GM12878 (cell line): Measurements from ENCODE around the gene CSAD. TPM values are rescaled to one million over a fixed set of nuclear protein-coding genes. Genes with fewer than 3 reads are reported as not detected.

ENCODE experiments used
- ATAC-seq: fragments of 200-7000 bp; cut with Tn5 transposase; 3 replicates; pipeline ENCODE4 v1.9.1; 2020; ENCODE audit warnings: mild to moderate bottlenecking, moderate library complexity
- BruUV-seq: library from RNA; stranded (reverse); fragments of 400-500 nt; replicated peaks from 2 replicates; lab custom pipeline; 2021; lab: Mats Ljungman, UMichigan
- CTCF ChIA-PET: fragments of 300-600 bp; sonication (Branson Sonifier 250); formaldehyde crosslinking; extraction: SDS; loops from one replicate; lab custom pipeline; 2021; ENCODE audit warnings: inconsistent platforms; lab: Yijun Ruan, JAX
- POLR2A ChIA-PET: fragments of 350-600 bp; formaldehyde crosslinking; extraction: SDS; loops from one replicate; lab custom pipeline; 2021; ENCODE audit warnings: inconsistent platforms; lab: Charles Lee
- RAD21 ChIA-PET: fragments of 300-600 bp; sonication (Branson Sonifier 250); formaldehyde crosslinking; loops from one replicate; lab custom pipeline; 2023; ENCODE audit warnings: antibody characterized with exemption; ENCODE audit not compliant: unreplicated experiment; lab: Charles Lee
- SMC1A ChIA-PET: fragments of 300-600 bp; sonication (Branson Sonifier 250); formaldehyde crosslinking; loops from one replicate; lab custom pipeline; 2023; ENCODE audit not compliant: unreplicated experiment, uncharacterized antibody; lab: Charles Lee
- DNase-seq: peaks from one replicate; pipeline ENCODE4 v3.0.0-alpha.2; 2011; ENCODE audit warnings: low read depth, low spot score
- FAIRE-seq: peaks from 3 replicates; lab custom pipeline; 2011; peaks lifted over from hg19 to GRCh38; lab: Jason Lieb, UNC
- H2AFZ ChIP-seq: 2 replicates; pipeline ENCODE4 v1.6.0; 2011; ENCODE audit warnings: low read depth, low read length, control low read depth; ENCODE audit not compliant: control insufficient read depth
- H3K27ac ChIP-seq: 2 replicates; pipeline ENCODE4 v1.5.1; 2011; ENCODE audit warnings: control low read depth; ENCODE audit not compliant: control insufficient read depth, insufficient read depth
- H3K27me3 ChIP-seq, 2 experiments: replicated peaks in 1 of 2; 2 replicates each; pipeline versions ENCODE4 v1.6.0 to v1.6.1; 2011; ENCODE audit warnings: low read length in 1 of 2; ENCODE audit not compliant: control insufficient read depth in 2 of 2, insufficient read depth in 2 of 2
- H3K36me3 ChIP-seq, 2 experiments: 2 replicates each; pipeline ENCODE4 v1.5.1; 2011; ENCODE audit warnings: low read length in 1 of 2; ENCODE audit not compliant: control insufficient read depth in 2 of 2, insufficient read depth in 2 of 2
- H3K4me1 ChIP-seq: 2 replicates; pipeline ENCODE4 v1.6.1; 2011; ENCODE audit warnings: mild to moderate bottlenecking, low read length, moderate library complexity, mixed read lengths; ENCODE audit not compliant: control insufficient read depth, insufficient read depth
- H3K4me2 ChIP-seq: 2 replicates; pipeline ENCODE4 v1.6.0; 2011; ENCODE audit warnings: control low read depth; ENCODE audit not compliant: control insufficient read depth, insufficient read depth
- H3K4me3 ChIP-seq: fragments of 200-600 bp; sonication (generic); 2 replicates; pipeline ENCODE4 v1.5.1; 2016
- H3K79me2 ChIP-seq: 2 replicates; pipeline ENCODE4 v1.6.0; 2011; ENCODE audit warnings: low read length; ENCODE audit not compliant: control insufficient read depth, insufficient read depth
- H3K9ac ChIP-seq: 2 replicates; pipeline ENCODE4 v1.8.0; 2011; ENCODE audit warnings: low read length, control low read depth, mixed read lengths; ENCODE audit not compliant: control insufficient read depth, insufficient read depth
- H3K9me3 ChIP-seq: replicated peaks from 3 replicates; pipeline ENCODE4 v1.5.1; 2011; ENCODE audit warnings: mild to moderate bottlenecking, low read length; ENCODE audit not compliant: control insufficient read depth, insufficient read depth
- H4K20me1 ChIP-seq: 2 replicates; pipeline ENCODE4 v1.6.0; 2011; ENCODE audit not compliant: control insufficient read depth, insufficient read depth
- BACH1 ChIP-seq: fragments of 450-650 bp; IDR thresholded peaks from 2 replicates; pipeline ENCODE4 v1.6.1; 2017; ENCODE audit warnings: mild to moderate bottlenecking, borderline replicate concordance
- CBX3 ChIP-seq: fragments of 200-600 bp; sonication (generic); IDR thresholded peaks from 2 replicates; pipeline ENCODE4 v1.6.1; 2016; ENCODE audit warnings: low read depth, borderline replicate concordance
- CREB1 ChIP-seq: IDR thresholded peaks from 2 replicates; pipeline ENCODE4 v1.6.1; 2012; ENCODE audit warnings: low read depth, mild to moderate bottlenecking, inconsistent platforms
- CREM ChIP-seq: IDR thresholded peaks from 2 replicates; pipeline ENCODE4 v1.6.1; 2014; ENCODE audit warnings: antibody characterized with exemption, low read depth
- CTCF ChIP-seq, 3 experiments: IDR thresholded peaks in 2 of 3; conservative IDR thresholded peaks in 1 of 3; 2 replicates each; pipeline ENCODE4 v1.5.1; 2011; ENCODE audit warnings: low read depth in 3 of 3, low read length in 3 of 3, mild to moderate bottlenecking in 3 of 3, control low read depth in 2 of 3, moderate library complexity in 2 of 3, inconsistent platforms in 1 of 3, mixed read lengths in 1 of 3; ENCODE audit not compliant: control insufficient read depth in 2 of 3, insufficient read depth in 1 of 3; ENCODE audit errors: extremely low read depth in 1 of 3
- E2F8 ChIP-seq: fragments of 450-650 bp; IDR thresholded peaks from 2 replicates; pipeline ENCODE4 v1.6.1; 2018; ENCODE audit warnings: mild to moderate bottlenecking, low read depth, moderate library complexity; ENCODE audit not compliant: partially characterized antibody
- ESRRA ChIP-seq: IDR thresholded peaks from 2 replicates; pipeline ENCODE4 v1.6.1; 2012; ENCODE audit warnings: mild to moderate bottlenecking, low read length, improper control_type of control experiment
- NR2F1 ChIP-seq: fragments of 450-650 bp; conservative IDR thresholded peaks from 2 replicates; pipeline ENCODE4 v1.6.1; 2017; ENCODE audit warnings: mild to moderate bottlenecking
- SIN3A ChIP-seq: IDR thresholded peaks from 2 replicates; pipeline ENCODE4 v1.6.1; 2012; ENCODE audit warnings: low read depth, low read length, improper control_type of control experiment
- SMAD5 ChIP-seq: IDR thresholded peaks from 2 replicates; pipeline ENCODE4 v1.6.1; 2016; ENCODE audit warnings: antibody characterized with exemption, low read depth
- SRF ChIP-seq, 2 experiments: IDR thresholded peaks; 2 replicates each; pipeline ENCODE4 v1.6.1; 2011; ENCODE audit warnings: low read depth in 2 of 2, low read length in 2 of 2, mild to moderate bottlenecking in 1 of 2, moderate library complexity in 1 of 2
- WGBS: methylation state at CpG from one replicate; pipeline ENCODE4 v1.1.6; 2016; ENCODE audit warnings: low lambda C conversion rate; ENCODE audit not compliant: insufficient replicate concordance, insufficient coverage; ENCODE audit errors: missing lambda C conversion rate; 5-methylcytosine and 5-hydroxymethylcytosine counted together
- in situ Hi-C: fragments of 300-500 bp; cut with MboI; formaldehyde crosslinking; loops from 9 replicates; pipeline ENCODE4 v1.14.3; 2018; ENCODE audit warnings: mixed read lengths
- intact Hi-C: fragments of 100-400 bp; cut with micrococcal nuclease; formaldehyde crosslinking; loops from one replicate; pipeline ENCODE4 v1.14.2; 2022; ENCODE audit not compliant: unreplicated experiment
- polyA plus RNA-seq, 11 experiments: library from polyadenylated mRNA; depleted of rRNA in 4 of 11; unstranded in 6 of 11; stranded (reverse) in 5 of 11; fragments of >200 nt; fragmentation: Nextera tagmentation in 4 of 11; fragmentation: Illumina TruSeq in 1 of 11; extraction: Ambion mirVana in 4 of 11; extraction: Trizol in 1 of 11; gene quantifications; 1 replicate in 1 of 11; 2 replicates in 10 of 11; pipeline versions ENCODE4 v1.2.1 to v1.2.3, GENCODE V29; 2011 to 2016; ENCODE audit warnings: inconsistent platforms in 2 of 11, missing spikeins in 2 of 11, low read depth in 1 of 11
- total RNA-seq, 4 experiments: library from RNA; depleted of rRNA in 3 of 4; stranded (reverse); fragments of >200 nt in 3 of 4; fragmentation: Illumina TruSeq in 1 of 4; extraction: Trizol in 1 of 4; gene quantifications; 2 replicates each; pipeline versions ENCODE4 v1.2.1 to v1.2.3, GENCODE V29; 2013 to 2021

Gene CSAD
- total and polyA plus RNA-seq, 10 of the 15 experiments (the other 5 are each of a cell fraction or from before 2014, with no cell fraction given), result 1.1 to 20.4 (median 6.2) TPM

- 86% methylated on average over 7 of the region's 7 CpGs for WGBS
- DNase-seq, result no peak
- FAIRE-seq, result no peak
These were observed 11.1 kb downstream of the CSAD start for GRCh38 chr12:53169644-53170043.

GRCh38 chr12:53166837-53167236 lies 13.9 kb downstream of the CSAD start:
- Histone ChIP-seq H3K79me2 (no peaks in the 10 kb centered on the region), H3K27me3 (no peaks in the 10 kb centered on the region), H3K4me3 (no peak overlapping the region), H3K27ac (no peak overlapping the region), H3K9ac (no peak overlapping the region), H3K36me3 (peaks cover 0 to 1% of the 10 kb centered on the region in 2 experiments; a peak in 1 of 4 replicates), H4K20me1 (no peaks in the 10 kb centered on the region), H3K9me3 (no peaks in the 10 kb centered on the region), H3K4me1 (no peaks in the 10 kb centered on the region), H3K4me2 (no peak overlapping the region), H2AFZ (no peak overlapping the region)
- ChIA-PET SMC1A (no interaction called here), CTCF (interaction anchor here (2.1 kb wide), 1 partner anchor 47 kb away, joined by 5 read pairs; no protein-coding TSS in a partner anchor), POLR2A (no interaction called here), RAD21 (no interaction called here)
- no peak for ATAC-seq
- in situ Hi-C loops, result no loop called here
- FAIRE-seq, result no peak
- intact Hi-C loops, result no loop called here
- no peak for DNase-seq
- TF ChIP-seq BACH1, result no peak
- TF ChIP-seq CREB1, result no peak
- TF ChIP-seq CTCF (IDR thresholded peaks at IDR 0.05 in 2 of 3, conservative IDR thresholded peaks at IDR 0.05 in 1 of 3; ENCODE audit: control insufficient read depth in 2 of 3, extremely low read depth in 1 of 3, insufficient read depth in 1 of 3, low read depth in 3 of 3, low read length in 3 of 3), result no peak
- no peak for TF ChIP-seq SIN3A
- no peak for TF ChIP-seq E2F8
- TF ChIP-seq SRF (IDR thresholded peaks at IDR 0.05; ENCODE audit: low read depth in 2 of 2, low read length in 2 of 2), result no peak
- no peak for TF ChIP-seq ESRRA
- no peak for TF ChIP-seq NR2F1
- no TSS peak for BruUV-seq

More at GRCh38 chr12:53169644-53170043, 11.1 kb downstream of the CSAD start:
- no peaks in the 10 kb centered on the region for H3K9me3 ChIP-seq
- BruUV-seq, result no TSS peak
- no peak overlapping the region for H3K27ac ChIP-seq
- H3K4me2 ChIP-seq, result no peak overlapping the region
- SMC1A ChIA-PET, result no interaction called here
- no peaks in the 10 kb centered on the region for H4K20me1 ChIP-seq
- peaks cover 0 to 1% of the 10 kb centered on the region in 2 experiments; a peak in 1 of 4 replicates for H3K36me3 ChIP-seq
- ATAC-seq, result no peak
- H3K4me3 ChIP-seq, result no peak overlapping the region
- CTCF ChIA-PET, result interaction anchor here (8.0 kb wide), 1 partner anchor 10 kb away, joined by 66 read pairs; no protein-coding TSS in a partner anchor
- no peak for TF ChIP-seq CREM
- TF ChIP-seq SMAD5, result no peak
- TF ChIP-seq CBX3, result no peak
- POLR2A ChIA-PET, result no interaction called here
- H3K9ac ChIP-seq, result no peak overlapping the region
- no peak overlapping the region for H2AFZ ChIP-seq
- intact Hi-C loops, result no loop called here
- H3K79me2 ChIP-seq, result no peaks in the 10 kb centered on the region
- RAD21 ChIA-PET, result no interaction called here
- H3K4me1 ChIP-seq, result no peaks in the 10 kb centered on the region
- in situ Hi-C loops, result no loop called here
- H3K27me3 ChIP-seq, result no peaks in the 10 kb centered on the region
